Measurements from ENCODE around the gene DCN.

GRCh38 chr12:91120781-91121180 is 61.8 kb downstream of the DCN start:
- no peak for TF ChIP-seq CTCF (IDR thresholded peaks at IDR 0.05; ENCODE audit: insufficient read depth, low read depth, low read length)
- no peak for TF ChIP-seq EZH2 (IDR thresholded peaks at IDR 0.05; ENCODE audit: insufficient read depth, low read length)

Measured in astrocyte (in vitro differentiated cells and primary cell).